GM10248 (cell line): ENCODE data around the gene CLBA1.

Experiments
- CTCF ChIA-PET: fragments of 300-600 bp; sonication (Branson Sonifier 250); formaldehyde crosslinking; extraction: SDS; loops from one replicate; lab custom pipeline; 2021; ENCODE audit warnings: antibody characterized with exemption; lab: Yijun Ruan, JAX
- POLR2A ChIA-PET: fragments of 350-650 bp; sonication (Branson Sonifier 250); formaldehyde crosslinking; extraction: SDS; loops from one replicate; lab custom pipeline; 2020; ENCODE audit warnings: antibody characterized with exemption; lab: Yijun Ruan, JAX
- DNase-seq: peaks from one replicate; pipeline ENCODE4 v3.0.0; 2012; ENCODE audit errors: extremely low spot score
- TF ChIP-seq, protein P1 (sequence below): IDR thresholded peaks from 2 replicates; pipeline ENCODE4 v1.5.1; 2012; ENCODE audit warnings: mild to moderate bottlenecking, low read depth; ENCODE audit errors: extremely low read depth, missing control alignments, control extremely low read depth

CLBA1 gene

GRCh38 chr14:105011312-105011990 lies 25.9 kb downstream of the CLBA1 start:
- DNase-seq, result no peak
- CTCF ChIA-PET, result interaction anchor here (1.1 to 6.1 kb wide), 2 partner anchors 8 to 33 kb away, joined by 3 to 37 read pairs; no protein-coding TSS in a partner anchor
- POLR2A ChIA-PET, result interaction anchor here (0.7 kb wide), 1 partner anchor 17 kb away, joined by 4 read pairs; no protein-coding TSS in a partner anchor
- TF ChIP-seq, protein P1, sequence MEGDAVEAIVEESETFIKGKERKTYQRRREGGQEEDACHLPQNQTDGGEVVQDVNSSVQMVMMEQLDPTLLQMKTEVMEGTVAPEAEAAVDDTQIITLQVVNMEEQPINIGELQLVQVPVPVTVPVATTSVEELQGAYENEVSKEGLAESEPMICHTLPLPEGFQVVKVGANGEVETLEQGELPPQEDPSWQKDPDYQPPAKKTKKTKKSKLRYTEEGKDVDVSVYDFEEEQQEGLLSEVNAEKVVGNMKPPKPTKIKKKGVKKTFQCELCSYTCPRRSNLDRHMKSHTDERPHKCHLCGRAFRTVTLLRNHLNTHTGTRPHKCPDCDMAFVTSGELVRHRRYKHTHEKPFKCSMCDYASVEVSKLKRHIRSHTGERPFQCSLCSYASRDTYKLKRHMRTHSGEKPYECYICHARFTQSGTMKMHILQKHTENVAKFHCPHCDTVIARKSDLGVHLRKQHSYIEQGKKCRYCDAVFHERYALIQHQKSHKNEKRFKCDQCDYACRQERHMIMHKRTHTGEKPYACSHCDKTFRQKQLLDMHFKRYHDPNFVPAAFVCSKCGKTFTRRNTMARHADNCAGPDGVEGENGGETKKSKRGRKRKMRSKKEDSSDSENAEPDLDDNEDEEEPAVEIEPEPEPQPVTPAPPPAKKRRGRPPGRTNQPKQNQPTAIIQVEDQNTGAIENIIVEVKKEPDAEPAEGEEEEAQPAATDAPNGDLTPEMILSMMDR, result no peak

GRCh38 chr14:105012171-105012985 lies 26.8 kb downstream of the CLBA1 start:
- TF ChIP-seq, protein P1, result no peak
- POLR2A ChIA-PET, result interaction anchor here (0.7 kb wide), 1 partner anchor 18 kb away, joined by 4 read pairs; no protein-coding TSS in a partner anchor
- peak; percentile 6 for DNase-seq
- CTCF ChIA-PET, result interaction anchor here (1.1 to 6.1 kb wide), 4 partner anchors 9 to 117 kb away, joined by 4 to 37 read pairs (median 8); partner anchors contain the start of gene CDCA4

DNA sequence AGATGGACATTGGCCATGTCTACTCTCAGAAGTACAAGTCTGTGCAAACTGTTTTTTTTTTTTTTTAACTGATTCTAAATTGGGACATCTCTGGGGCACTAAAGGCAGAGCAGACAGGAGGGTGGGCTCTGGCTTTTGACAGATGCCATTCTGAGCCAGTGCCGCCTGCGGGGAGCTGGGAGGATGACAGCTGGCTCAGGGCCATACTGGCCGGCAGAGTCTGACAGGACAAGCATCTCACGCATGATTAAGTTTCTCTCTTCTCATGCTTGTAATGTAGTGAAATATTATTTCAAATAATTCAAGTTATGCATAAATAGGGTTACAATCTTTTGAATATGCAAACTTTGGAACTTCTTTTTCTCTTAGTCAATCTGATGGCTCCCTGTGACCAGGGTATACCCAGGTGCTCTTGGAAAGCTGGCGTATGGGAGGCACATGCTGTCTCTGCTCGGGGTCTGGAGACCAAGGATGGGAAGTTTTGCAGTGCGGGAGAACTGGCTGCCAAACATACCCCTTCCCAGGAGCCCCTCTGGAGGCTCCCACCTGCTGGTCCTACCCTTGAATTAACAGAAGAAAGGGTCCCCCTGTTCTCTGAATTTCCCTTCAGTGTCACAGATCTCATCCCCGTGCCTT lies 27.7 kb downstream of the CLBA1 start:
- ChIA-PET POLR2A (no interaction called here), CTCF (interaction anchor here (1.1 to 6.1 kb wide), 5 partner anchors 8 to 118 kb away, joined by 4 to 37 read pairs (median 4); partner anchors contain the start of gene CDCA4)
- peak; percentile 22 for DNase-seq
- TF ChIP-seq, protein P1, result no peak

DNA sequence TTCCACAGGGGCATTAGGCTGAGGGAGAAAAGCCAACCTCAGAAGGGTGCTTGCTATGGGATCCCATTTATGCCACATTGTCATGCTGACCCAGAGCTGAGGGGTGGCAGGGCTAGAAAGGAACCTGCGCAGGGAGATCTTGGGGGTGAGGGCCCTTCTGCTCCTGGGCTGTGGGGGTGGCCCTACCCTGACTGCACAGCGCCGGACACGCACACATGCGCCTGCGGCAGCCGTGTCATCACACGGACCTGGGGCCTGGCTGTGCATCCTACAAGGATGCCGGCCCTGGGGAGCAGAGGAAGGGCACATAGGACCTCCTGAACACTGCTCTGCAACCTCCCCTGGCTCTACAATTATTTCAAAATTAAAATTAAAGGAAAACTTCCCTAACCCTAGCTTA lies 28.4 kb downstream of the CLBA1 start:
- TF ChIP-seq, protein P1, result no peak
- POLR2A ChIA-PET, result no interaction called here
- CTCF ChIA-PET, result interaction anchor here (1.4 to 6.1 kb wide), 5 partner anchors 15 to 239 kb away, joined by 3 to 37 read pairs (median 4); no protein-coding TSS in a partner anchor
- DNase-seq, result peak; percentile 6

DNA sequence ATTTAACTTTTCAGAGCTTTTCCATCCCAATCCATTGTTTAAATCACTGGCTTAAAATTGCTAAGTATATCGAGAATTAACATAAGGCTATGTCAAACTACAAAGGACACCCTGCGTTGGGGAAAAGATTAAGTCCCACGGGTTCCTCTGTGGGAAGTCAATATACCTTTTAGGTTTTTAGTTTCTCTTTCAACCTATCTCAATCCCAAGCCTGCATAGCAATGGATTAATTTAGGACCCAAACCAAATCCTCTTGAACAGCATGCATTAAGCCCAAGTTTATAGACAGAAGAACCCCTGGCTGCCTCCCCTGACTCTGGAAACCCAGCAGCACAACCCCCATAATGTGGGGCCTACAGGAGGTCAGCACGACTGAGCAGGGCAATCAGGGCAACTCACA lies 29.0 kb downstream of the CLBA1 start:
- DNase-seq, result peak; percentile 13
- TF ChIP-seq, protein P1, result no peak
- ChIA-PET POLR2A (no interaction called here), CTCF (interaction anchor here (1.1 to 6.1 kb wide), 4 partner anchors 16 to 240 kb away, joined by 3 to 37 read pairs (median 6); no protein-coding TSS in a partner anchor)
